GM18505 (cell line): ENCODE results near the gene RAPH1.

ENCODE experiments used
- ATAC-seq: cut with Tn5 transposase; IDR thresholded peaks from one replicate; pipeline ENCODE4 v1.9.1; 2021; ENCODE audit not compliant: unreplicated experiment
- POLR2A ChIP-seq: IDR thresholded peaks from 4 replicates; pipeline ENCODE4 v1.6.1; 2011; ENCODE audit warnings: borderline replicate concordance; ENCODE audit not compliant: insufficient read depth, insufficient read length; ENCODE audit errors: extremely low read depth

Gene RAPH1

DNA sequence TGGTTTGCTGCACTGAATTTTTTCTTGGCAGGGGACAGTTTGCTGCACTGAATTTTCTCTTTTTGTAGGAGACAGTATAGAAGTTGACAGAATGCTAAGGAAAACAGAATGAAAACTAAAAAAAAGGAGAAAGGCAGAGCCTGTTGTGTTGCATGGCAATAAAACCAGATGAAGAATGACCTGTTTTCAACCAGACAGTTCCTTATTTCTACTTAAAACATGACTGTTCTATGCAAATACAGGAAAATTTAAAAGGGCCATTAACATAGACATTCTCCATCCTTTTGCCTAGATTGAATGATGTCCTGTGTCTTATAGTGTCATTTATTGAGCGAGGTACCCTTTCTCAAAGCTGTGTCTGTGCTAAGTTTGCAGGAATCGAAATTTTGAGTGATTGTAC is 173.6 kb downstream of the RAPH1 start:
- no peak for ATAC-seq
- TF ChIP-seq POLR2A, result no peak

- no peak for ATAC-seq
- TF ChIP-seq POLR2A, result no peak
These were observed 174.2 kb downstream of the RAPH1 start for GRCh38 chr2:203360833-203361430.

DNA sequence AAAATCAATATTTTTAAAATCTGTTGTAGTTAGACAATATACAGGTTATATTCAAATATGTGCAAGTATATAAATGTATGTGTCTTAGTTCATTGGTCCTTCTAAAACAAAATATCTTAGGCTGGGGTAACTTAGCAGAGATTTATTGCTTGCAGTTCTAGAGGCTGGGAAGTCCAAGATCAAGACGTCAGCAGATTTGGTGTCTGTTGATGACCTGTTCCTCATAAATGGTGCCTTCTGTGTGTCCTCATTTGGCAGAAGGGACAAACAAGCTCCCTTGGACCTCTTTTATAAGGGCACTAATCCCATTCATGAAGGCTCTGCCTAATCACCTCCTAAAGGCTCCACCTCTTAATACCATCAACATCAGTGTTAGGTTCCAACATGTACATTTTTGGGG is 175.7 kb downstream of the RAPH1 start:
- TF ChIP-seq POLR2A, result no peak
- no peak for ATAC-seq

DNA sequence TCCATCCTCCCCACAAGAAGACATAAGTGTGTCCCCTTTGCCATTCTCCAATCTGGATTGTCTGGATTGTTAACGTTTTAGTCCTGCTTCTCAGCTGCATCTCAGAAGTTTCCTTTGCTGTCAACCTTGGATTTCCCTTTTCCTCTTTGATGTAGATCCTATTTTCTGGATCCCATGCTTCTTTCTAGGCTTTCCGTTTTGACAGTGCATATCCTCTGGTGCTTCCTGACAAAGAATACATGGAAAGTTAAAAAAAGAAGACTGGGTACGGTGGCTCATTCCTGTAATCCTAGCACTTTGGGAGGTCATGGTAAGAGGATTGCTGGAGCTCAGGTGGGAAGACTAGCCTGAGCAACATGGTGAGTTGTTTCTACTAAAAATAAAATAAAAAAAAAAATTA is 180.1 kb downstream of the RAPH1 start:
- no peak for ATAC-seq
- no peak for TF ChIP-seq POLR2A

DNA sequence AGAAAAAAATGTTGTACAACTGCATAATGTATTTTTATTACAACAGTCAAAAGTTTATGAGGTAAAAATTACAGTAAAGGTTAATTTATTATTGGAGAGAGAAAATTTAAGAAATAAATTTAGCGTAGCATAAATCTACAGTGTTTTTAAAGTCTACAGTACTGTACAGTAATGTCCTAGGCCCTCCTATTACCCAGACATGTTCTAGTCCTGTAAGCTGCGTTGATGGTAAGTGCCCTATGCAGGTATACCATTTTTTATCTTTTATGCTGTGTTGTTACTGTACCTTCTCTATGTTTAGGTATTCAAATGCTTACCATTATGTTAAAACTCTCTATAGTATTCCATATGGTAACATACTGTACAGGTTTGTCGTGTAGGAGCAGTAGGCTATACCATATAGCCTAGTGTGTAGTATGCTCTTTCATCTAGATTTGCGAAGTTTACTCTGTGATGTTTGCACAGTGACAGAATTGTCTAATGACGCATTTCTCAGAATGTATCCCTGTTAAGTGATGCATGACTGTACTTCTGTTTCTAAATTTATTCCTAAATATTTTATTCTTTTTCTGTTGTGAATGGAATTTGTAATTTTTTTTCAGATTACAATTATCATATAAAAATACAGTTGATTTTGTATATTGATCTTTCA is 182.4 kb downstream of the RAPH1 start:
- no peak for ATAC-seq
- no peak for TF ChIP-seq POLR2A

DNA sequence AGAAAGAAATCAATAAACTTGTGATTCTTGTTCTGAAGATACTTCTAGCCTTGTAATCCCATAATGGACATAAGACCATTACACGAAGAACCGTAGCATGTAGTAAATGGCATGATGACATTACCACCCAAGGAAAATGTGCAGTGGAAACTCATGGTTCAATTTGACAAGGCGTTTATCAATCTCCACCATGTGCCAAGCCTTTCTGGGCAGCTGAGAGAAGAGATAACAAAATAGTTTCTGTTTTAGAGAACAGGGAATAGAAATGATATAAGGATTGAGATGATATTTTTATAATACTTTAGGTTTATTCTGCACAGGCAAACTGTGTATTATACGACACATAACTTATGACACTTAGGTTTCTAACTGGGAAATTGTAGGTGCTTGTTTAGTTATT is 187.7 kb downstream of the RAPH1 start:
- ATAC-seq, result no peak
- no peak for TF ChIP-seq POLR2A

DNA sequence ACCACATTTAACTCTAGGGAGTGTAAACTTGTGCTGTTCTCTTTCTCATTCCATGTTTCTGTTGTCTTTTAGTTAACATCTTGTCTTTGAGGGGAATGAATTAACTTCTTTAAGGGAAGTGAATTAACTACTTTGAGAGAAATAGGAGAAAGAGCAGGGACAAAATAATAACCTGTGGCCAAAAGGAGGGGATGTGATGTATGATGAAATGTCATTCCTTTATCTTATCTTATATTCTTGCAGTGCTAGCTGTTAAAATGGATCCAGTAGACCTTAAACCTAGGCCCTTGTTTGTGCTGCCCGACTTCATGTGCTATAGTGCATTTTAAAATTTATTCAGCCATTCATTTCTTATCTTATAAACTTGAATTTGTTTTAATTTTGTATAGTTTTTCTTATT is 188.5 kb downstream of the RAPH1 start:
- TF ChIP-seq POLR2A, result no peak
- no peak for ATAC-seq

- no peak for ATAC-seq
- no peak for TF ChIP-seq POLR2A
These were observed 190.4 kb downstream of the RAPH1 start for GRCh38 chr2:203344667-203345066.
